ENCODE data around the gene CELF4.

The CELF4 gene

DNA sequence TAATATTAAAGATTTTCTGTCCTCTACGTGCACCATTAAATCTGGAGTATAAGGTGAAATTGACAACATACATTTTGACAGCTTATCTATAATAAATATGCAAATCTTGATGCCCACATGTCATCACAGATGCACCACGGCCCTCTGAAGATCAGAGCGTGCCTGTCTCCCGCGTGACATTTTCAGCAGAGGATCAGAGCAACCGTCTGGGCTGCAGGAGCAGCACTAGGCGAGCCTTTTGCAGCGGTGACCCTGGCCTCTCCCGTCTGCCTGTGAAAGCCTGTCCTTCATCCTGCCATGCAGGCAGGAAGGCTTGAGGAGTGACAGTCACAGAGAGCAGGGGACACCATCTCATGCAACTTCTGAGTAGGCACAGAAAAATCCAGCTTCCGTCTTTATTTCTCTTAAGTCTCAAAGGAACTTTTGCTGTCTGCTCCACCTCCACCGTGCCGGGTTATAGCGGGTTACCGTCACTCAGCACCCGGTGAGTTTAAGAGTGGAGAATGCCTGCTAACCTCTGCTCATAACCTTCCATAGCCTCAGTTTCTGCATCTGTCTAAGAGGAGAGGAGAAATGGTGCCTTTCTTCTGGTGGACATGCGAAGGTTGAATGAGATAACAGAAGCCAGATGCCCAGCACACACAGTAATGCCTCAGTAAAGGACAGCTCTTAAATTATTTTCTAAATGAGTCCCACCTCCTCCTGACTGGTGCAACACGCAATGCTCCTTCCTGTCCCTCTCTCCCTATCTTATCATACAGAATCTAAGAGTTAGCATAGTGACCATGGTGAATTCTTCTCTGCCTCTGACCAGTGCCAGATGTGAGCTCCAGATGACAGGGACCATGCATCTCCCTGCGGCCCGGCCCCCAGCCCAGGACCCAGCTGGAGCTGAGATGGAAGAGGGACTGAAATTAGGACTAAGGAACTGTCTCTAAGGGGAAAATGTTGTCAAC is 43.8 kb downstream of the CELF4 start:
- no peak for DNase-seq

DNA sequence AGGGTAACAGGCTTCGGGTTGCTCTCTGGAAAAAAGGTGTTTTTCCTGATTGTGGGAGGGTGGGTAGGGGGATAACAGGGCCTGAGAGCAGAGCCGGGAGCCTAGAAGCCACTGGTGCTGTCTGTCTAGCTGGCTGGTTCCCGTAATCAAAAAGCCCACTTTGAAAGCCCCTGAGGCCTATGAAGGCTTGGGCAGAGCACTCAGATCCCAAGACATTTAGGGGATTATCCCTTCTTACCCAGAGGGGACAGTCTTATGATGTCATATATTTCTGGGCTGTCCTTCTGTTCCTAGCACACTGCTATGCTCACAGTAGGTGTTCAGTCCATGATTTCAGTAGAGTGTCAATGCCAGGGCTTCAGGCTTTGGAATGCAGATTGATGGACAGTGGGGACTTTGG is 45.1 kb downstream of the CELF4 start:
- no peak for DNase-seq

DNA sequence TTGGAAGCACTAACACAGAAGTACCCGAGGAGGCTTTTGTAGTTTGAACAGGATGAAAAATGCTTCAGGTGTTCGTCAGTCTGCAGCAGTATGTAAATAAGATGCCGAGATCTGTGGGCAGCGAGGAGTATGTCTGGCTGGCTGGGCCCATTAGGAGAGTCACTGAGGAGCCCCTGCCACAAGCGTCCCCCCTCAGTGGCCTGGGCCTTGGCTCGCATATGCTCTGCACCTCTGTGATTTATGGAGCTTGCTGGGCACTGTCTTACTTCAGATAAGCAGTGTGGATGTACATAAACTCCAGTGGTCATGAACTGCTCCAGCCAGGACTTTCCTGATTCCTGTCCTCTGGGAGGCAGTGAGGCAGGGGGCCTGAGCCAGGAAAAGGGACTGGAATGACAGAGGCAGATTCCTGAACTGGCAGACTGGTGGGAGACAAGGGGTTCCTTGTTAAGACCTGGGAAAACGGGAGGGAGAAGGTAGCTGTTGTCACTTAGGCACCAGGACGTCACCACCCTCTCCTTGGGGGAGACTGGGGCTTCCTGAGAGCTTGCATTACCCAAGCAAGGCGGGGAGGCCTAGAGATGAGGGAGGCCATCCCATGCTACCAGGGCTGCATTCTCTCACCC is 46.0 kb downstream of the CELF4 start:
- no peak for DNase-seq

DNA sequence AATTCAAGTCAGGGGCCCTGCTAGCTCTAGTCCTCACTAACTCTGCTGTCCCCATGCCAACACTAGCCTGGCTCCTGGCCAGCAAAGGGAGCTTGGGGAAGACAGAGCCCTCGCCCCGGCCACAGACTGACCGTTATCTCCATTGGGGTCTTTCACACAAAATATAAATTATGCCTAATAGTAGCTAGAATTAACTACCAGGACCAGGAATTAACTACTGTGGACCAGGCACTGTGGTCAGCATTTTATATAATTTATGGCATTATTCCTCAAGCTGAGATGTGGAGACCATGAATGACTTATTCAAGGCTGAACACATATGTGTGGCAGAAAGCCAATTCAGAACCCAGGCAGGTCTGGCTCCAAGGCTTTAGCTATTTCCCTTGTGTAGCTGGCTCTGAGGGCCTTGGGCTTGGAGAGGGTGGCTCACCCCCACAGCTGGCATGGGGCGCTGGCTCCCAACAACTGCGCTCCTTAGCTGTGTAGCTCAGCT is 49.2 kb downstream of the CELF4 start:
- DNase-seq: no peak

DNA sequence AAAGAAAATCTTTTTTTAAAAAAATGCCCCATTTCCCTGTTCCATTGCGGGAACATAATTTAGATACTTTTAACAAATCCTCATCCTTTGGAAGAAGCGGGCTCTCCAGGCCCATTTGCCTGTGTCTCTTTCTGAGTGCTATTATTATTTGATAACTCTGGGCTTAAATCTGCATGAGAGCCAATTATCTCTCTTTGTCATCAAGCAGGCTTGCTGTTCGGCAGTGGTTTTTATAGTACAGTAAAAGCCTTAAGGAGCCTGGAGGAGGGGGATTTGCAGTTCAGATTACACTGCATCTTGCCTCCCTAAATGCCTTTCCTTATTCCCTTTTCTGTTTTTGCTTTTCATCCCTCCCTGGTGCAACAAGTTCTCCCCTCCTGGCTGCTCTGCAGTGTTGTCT is 50.6 kb downstream of the CELF4 start:
- no peak for DNase-seq

DNA sequence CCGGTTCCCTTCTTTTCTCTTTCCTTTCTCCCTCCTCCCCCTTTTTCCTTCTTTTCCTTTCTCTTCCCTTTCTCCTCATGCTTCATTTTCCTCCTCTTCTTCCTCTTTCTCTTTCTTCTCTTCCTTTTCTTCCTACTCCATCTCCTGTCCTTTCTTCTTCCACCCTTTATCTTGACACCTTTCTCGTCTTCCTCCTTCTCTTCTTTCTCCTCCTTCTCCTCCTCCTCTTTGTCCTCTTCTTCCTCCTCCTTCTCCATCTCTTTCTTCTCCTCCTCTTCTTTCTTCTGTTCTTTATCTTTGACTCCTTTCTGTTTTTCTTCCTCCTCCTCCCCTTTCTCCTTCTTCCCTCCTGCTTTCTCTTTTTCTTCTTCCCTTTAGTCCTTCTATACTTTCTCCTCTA is 53.2 kb downstream of the CELF4 start:
- no peak for DNase-seq

DNA sequence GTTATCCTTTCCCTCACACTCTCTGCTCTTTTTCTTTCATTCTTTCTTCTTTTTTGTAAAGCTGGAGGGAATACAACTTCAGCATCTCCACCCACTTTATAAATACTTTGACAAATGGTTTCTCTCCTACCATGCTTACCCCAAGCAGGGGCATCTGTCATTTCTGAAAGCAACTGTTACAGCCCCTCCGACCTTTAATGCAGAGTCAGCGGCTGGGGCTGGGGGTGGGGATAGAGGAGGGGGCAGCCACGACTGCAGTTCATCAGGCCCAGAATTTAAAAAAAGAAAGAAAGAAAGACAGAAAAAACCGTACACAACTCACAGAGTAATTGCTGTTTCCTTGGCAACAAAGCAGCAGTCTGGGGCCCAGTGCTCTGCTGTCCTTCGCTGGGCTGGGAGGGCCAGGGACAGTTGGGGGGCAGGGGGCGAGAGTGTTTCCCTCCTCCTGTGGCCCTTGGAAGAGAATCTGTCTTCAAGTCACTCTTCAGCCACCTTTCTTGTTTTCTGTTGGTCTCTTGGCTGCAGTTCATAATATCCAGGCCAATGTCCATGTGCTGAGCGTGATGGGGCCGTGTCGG is 53.8 kb downstream of the CELF4 start:
- no peak for DNase-seq

DNA sequence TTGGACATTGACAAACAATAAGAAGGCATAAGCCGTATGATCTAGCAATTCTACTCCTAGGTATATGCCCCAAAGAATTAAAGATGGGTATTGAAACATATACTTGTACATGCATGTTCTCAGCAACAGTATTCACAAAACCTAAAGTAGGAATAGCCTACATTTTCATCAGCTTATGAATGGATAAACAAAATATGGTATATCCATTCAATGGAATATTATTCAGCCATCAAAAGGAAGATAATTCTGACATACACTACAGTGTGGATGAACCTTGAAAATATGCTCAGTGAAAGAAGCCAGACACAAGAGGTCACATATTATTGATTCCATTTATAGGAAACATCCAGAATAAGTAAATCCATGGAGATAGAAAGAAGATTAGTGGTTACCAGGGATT is 56.0 kb downstream of the CELF4 start:
- no peak for DNase-seq

DNA sequence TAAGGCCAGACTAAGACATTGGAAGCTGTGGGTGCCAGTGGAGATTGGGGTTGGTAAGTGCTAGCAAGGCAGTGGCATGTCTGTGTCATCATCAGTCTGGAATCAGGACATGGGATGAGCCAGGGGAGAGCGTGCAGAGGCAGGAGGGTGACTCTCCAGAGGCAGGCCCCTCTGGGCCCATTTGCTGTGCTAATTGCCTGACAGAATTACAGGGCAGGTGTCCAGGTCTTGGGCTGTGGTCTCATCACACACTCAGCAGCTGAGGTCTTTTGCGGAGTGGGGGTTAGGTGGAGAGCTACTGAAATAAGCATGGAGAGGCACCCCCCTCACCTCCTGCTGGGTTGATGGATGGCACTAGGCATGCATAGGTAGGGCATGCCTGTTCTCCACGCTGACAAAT is 57.4 kb downstream of the CELF4 start:
- DNase-seq: no peak

DNA sequence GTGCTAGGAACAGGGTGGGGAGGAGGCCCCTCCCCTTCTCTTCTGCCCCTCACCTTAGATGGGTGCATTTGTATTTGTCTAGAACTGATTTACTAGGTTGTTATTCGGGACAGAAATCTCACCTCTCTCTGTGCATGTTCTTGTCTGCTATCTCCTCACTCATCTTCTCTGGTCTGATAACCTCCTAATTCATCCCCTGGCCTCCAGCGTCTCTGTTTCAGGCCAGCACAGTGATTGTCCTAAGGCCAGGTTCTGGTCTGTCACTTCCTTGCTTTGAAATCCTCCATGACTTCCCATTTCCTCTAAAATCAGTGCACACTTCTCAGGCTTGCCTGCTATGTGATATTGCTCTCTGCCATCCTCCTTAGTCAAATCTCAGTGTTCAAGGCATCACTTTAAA is 58.4 kb downstream of the CELF4 start:
- DNase-seq: no peak

DNA sequence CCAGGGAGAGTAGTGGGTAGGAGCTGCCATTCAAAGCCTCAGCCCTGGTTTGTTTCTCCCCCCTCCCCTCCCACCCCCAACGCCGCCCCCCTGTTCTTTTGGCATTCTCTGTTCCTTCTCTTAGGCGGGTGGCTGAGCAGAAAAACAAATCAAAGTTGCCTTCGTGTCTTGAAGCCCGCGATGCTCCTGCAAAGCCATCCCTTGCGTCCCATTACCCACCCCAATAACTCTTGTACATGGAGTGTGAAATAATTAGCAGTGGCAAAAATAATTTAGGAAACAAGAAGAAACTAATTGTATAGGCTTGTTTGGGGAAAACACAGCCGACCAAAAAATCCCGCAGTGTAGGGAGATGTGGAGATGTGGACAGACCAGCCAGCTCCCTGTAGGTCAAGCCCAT is 59.6 kb downstream of the CELF4 start:
- DNase-seq: no peak

DNA sequence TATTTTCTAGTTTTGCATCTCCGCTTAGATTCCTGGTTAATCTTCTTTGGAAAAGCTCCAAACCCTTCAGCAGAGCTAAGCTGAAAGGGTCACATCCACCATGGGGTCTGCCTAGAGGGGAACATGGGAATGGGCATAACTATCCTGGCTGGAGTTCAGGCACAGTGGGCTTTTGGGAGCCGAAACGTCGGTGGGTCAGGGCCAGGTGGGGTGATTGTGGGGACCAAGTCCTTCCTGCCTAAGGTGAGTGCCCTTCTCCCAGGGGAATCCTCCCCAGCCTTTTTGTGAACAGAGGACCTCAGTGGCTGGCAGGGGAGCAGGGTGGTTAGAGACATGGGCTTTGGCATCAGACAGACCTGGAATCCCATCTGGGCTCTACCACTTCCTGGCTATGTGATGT is 60.3 kb downstream of the CELF4 start:
- DNase-seq: no peak

DNA sequence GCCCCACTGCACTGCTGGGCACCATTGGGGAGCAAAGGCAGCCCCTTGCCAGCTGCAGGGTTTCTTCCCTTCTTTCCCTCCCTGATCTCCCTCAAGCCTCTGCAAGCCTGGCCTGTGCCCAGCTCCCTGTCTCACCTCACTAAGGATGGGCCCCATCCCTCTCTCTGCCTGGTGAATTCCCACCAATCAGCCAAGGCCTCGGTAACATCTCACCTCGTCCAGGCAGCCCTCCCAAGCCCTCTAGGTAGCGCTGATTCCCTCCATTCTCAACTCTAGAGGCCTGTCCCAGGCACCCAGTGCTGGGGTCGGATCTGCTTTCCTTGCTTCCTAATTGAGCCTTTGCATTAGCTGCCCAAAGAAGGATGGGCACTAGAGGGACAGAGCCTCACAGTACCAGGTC is 63.0 kb downstream of the CELF4 start:
- no peak for DNase-seq

DNA sequence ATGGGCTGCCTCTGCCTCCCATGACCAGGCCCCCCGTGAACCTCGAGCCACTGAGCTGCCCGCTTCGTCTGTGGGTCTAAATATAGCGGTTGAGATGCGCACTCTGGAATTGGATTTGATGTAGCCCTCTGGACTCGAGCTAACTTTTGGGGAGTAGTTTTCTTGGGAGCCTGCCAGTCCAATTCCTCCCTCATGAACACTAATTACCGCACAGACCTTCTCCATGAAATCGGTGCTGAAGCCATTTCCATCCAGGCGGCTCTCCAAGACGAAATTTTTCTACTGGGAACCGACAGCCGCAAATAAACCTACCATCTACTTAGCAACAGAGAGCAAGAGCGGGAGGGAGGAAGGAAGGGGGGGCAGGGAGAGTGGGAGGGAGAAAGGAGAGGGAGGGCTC is 63.6 kb downstream of the CELF4 start:
- DNase-seq: no peak

DNA sequence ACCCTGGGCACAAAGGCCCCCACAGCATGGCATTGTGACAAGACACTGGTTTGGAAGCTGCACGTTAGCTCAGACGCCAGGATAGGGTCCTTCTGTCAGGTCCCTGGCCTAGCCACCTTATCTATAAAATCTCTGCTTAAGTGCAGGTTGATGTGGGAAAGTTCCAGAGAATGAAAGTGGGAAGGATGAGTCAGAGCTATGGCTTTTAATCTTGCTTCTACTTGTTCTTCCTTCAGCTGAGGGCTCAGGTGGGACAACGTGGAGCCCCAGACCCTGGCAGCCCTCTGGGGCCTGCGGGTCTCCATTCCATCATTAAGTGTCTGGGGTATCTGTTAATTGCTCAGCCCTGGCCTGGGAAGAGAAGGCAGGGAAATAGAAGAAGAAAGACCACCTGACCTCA is 64.5 kb downstream of the CELF4 start:
- DNase-seq: no peak

DNA sequence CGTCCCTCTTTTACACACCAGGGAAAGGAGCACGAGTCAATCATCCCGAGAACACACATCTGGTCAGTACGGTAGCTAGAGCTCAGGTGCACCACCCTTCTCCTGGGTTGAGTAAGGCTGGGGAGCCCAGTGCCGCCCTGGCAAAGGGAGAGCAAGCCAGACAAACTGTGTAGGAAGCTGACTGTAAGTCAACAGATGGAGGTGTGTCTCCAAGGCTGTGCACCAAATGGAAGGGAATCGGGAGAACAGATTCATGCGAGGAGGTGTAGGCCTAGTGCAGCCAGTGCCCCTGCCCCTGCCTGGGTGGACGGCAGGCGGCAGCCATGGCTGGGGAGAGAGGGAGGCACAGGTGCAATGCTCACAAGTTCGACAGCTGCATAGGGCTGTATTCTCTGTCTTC is 65.7 kb downstream of the CELF4 start:
- DNase-seq: no peak

DNA sequence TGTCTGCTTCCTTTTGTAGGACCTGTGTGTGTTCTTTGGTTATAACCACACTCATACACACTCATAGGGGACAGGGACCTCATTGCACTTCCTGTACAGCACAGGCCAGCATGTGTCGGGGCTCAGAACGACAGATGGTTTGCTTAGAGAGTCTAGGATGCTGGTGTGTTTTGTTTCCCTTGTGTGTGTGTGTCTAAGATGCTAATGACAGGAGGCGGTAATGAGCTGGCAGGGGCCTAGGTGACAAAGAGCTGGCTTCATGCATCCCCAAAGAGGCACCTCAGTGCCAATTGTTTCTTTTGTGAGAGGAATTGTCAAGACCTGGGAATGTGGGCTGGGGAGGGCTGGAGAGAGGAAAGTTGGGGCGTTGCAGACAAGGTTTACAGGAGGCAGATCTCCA is 66.6 kb downstream of the CELF4 start:
- DNase-seq: no peak

DNA sequence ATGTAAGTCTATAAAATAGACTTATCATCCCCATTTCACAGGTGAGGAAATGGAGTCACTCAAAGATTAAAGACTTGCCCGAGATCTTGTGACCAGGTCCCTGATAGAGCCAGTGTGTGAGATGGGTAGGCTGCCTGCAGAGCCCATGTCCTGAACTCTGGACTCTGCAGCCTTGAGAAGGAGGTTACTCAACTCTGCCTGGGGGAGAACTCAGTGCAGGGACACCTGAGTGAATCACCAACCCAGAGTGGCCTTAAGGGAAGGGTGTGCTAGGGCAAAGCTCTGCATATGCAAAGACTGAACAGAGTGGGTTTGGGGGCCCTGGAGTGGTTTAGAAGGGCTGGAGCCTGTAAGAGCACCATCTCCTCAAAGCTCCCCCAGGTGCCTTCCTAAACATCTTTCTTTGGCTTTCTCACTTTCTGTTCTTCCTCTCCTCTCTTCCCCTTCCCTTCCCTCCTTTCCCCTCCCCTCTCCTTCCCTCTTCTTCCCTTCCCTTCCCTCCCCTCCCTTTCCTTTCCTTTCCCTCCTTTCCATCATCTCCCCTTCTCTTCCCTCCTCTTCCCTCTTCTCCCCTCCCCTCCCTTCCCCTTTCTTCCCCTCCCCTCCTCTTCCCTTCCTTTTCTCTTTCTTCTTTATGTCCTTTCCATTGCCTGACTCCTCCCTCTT is 67.6 kb downstream of the CELF4 start:
- no peak for DNase-seq

DNA sequence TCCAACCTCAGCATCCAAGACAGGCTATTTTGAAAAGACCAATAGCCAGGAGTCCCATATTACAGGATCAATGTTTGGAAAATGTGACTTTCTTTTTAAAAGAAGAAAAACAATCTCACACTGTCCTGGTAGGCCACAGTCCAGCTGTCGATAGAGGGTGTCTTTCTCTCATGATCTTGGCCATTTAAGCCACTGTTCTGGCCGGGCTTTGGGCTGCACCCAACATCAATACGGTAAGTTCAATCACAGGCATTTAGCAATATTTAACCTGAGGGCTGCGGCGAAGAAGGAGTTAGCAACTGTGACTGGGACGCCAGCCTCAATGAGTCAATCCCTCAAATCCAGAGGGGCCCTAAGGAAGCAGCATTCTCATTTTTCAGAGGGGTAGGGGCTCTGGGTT is 69.0 kb downstream of the CELF4 start:
- no peak for DNase-seq

DNA sequence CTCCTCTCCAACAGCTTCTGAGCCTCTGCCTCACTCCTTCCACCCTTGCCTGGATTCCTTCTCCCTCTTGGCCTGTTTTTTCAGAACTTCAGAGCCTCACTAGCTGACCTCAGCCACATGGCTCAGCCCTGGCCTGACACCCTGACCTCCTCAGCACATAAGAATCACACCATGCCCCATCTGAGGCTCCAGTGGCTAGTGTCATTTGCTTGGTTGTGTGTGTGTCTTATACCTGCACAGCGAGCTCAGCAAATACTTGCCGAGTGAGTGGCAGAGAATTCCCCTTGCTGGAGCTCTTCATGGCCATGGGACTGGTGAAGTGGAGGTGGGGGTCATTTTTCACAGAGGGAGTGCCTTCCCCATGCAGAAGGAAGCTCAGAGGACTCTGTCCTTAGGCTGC is 70.2 kb downstream of the CELF4 start:
- no peak for DNase-seq

DNA sequence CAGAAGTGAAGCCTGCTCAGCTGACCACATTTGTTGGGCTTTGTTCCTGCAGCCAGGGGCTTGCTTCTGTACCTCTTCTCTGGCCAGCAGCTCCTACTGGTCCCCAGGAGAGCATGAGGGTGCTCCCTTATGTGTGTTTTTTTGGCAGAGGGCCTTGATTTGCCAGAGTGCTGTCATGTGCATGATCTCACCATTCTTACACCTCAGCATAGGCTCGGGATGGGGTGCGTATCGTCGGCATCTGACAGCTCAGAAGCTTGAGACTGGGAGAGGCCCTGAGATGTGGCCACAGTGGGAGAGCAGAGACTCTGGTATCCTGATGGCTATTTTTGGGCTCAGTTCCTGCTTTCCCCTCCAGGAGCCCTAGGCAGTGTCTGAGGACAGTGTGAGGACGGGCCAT is 71.2 kb downstream of the CELF4 start:
- no peak for DNase-seq

DNA sequence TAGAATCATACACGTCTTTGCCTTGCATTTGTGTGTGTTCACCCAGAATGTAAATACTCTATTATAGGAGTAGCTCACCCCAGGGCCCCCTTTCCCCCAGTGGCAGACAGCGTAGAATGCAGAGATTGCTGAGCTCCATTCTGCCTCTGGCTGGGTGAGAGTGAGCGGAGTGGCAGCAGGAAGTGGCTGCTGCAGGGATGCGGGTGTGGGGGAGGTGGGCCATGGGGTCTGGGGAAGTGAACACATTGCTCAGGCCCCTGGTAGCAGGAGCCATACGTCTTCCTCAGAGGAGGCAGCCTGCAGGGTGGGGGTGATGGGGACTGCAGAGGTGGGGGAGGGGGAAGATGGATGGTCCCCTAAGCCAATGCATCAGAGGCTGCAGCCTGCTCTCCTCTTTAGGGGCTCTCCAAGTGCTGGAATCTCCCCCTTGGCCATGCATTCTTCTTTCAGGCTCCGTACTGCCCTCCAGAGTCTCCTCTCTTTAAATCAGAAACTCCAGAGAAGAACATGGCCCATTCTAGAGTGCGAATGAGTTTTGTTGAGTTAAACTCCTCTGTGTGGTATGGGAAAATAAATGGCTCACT is 72.2 kb downstream of the CELF4 start:
- DNase-seq: no peak

DNA sequence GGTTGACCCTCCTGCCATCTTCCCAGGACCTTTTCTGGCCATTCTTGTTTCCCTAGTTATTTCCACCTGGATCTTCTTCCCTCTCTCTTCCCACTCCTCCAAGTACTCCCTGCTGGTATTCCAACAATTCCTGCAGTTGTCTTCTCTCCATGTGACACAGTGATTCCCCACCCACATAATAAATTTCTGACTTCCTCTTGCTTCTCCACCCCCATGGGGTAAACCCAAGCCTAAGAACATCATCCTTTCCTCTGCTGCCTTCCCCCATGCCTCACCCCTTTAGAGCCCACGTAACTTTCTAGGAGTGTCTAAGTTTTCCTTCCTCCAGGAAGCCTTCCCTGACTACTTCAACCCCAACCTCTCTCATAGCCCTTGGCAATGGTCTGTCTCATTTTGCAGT is 72.6 kb downstream of the CELF4 start:
- DNase-seq: no peak

Measured in SIG-M5 (cell line).